Measurements from ENCODE around the gene IQSEC1. TPM values are rescaled to one million over a fixed set of nuclear protein-coding genes. Genes with fewer than 3 reads are reported as not detected.

The IQSEC1 gene
- total RNA-seq, 2 experiments from 2014 or later: 38.6 to 39.3 TPM

DNA sequence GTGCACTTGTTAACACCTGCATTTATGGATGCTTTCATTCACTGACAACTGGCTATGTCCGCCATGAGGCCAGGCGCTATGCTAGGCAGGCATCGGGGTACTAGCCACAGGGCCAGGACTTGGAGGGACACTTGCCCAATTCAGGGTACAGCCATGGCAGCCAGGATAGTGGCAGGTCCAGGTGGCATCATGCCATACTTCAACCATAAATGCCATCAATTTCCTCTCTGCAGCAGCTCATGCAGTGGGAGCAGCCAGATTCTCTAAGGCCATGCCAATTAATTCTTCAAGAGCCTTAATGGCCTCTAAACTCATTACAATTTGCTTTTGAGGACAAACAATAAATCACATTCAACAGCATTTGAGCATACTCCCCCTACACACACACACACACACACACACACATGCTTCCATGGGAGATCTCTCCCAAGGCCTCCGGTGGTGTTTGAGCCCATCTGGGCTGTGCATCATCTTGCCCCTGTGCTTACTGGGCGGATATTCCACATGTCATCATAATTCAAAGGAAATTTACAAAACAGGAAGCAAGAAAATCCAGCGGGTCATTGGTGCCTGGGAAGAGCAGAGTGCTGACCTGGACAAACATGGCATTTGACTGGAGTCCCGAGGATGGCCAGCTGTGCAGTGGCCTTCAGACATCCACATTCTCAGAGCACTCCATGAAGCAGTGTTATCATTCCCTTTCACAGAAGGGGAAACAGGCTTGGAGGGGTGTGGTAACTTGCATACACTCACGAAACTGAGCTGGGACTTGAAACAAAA lies 109.1 kb downstream of the IQSEC1 start:
- H3K27me3 Mint-ChIP-seq (ENCODE audit: low read depth): no peaks in the 10 kb centered on the region
- no peak for DNase-seq
- no peak overlapping the region for H3K4me3 Mint-ChIP-seq
- peaks cover 82% of the 10 kb centered on the region for H3K4me1 Mint-ChIP-seq (ENCODE audit: low read depth)
- H3K27ac Mint-ChIP-seq: peak overlapping the region; percentile 87
- intact Hi-C loops (cut with micrococcal nuclease): loop anchor here (1.0 to 10.0 kb wide), 5 partner anchors 15 to 299 kb away; partner anchors contain the start of gene RAF1
- CTCF ChIA-PET: interaction anchor here (1.3 to 1.4 kb wide), 2 partner anchors 9 to 20 kb away, joined by 4 read pairs; no protein-coding TSS in a partner anchor
- no peaks in the 10 kb centered on the region for H3K9me3 Mint-ChIP-seq
- H3K36me3 Mint-ChIP-seq (ENCODE audit: low read depth): peaks cover 4% of the 10 kb centered on the region

DNA sequence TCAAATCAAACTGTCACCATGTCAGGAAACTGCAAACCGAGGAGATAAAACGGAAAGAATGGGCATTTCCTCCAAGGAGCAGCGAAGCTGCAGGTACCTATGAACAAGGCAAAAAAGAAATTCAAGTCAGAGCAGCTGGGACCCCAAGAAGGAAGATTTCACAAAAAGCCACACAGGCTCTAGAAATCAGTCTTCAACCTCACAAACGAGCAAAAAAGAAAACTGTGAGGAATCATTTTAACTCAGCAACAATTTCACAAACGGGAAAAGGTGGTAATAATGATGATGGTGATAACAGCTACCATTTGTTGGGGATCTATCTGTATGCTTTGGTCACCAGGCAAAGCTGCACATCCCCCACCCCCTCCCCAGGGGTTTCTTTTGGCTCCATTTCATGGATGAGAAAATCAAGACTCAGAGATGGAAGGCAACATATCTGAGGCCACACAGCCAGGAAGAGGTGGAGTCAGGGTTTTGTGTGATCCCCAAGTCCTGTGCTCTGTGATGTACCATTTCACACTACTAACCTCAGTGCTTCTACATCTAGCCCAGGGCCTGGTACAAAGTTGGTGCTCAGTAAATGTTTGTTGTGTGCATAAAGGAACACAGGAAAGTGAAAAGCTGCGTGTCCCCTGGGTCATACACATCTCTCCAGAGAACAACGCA lies 109.9 kb downstream of the IQSEC1 start:
- Mint-ChIP-seq H3K27me3 (ENCODE audit: low read depth) (no peaks in the 10 kb centered on the region), H3K36me3 (ENCODE audit: low read depth) (peaks cover 4% of the 10 kb centered on the region), H3K27ac (peak overlapping the region; percentile 87), H3K4me1 (ENCODE audit: low read depth) (peaks cover 83% of the 10 kb centered on the region), H3K9me3 (no peaks in the 10 kb centered on the region), H3K4me3 (peak overlapping the region; percentile 1)
- peak; percentile 78 for DNase-seq
- CTCF ChIA-PET: interaction anchor here (1.1 to 1.4 kb wide), 3 partner anchors 12 to 25 kb away, joined by 3 to 4 read pairs (median 3); no protein-coding TSS in a partner anchor
- intact Hi-C loops (cut with micrococcal nuclease): loop anchor here (1.0 to 10.0 kb wide), 5 partner anchors 14 to 299 kb away; partner anchors contain the start of gene RAF1

DNA sequence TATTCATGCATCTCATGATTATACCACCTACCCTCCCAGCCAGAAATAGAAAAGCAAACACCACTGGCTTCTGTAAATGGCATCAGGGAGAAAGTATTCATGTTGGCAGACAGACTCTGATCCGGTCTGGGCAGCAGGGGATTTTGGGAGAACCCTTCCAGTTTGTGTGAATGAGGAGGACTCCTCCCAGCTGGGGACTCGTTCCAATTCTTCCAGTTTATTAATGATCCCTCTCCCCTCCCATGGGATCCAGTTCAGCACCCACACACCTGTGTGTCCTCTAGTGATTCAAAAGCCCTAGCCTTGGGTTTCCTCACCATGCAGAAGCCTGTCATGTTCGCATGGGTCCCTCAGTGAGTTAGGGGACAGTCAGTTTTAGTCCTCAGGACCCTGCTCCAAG lies 110.9 kb downstream of the IQSEC1 start:
- Mint-ChIP-seq H3K4me1 (ENCODE audit: low read depth) (peaks cover 90% of the 10 kb centered on the region), H3K36me3 (ENCODE audit: low read depth) (peaks cover 4% of the 10 kb centered on the region)
- CTCF ChIA-PET: interaction anchor here (1.1 to 1.9 kb wide), 4 partner anchors 10 to 26 kb away, joined by 3 to 5 read pairs (median 3); no protein-coding TSS in a partner anchor

GRCh38 chr3:12961697-12962036 lies 111.6 kb downstream of the IQSEC1 start:
- no peaks in the 10 kb centered on the region for H3K27me3 Mint-ChIP-seq (ENCODE audit: low read depth)
- peaks cover 91% of the 10 kb centered on the region for H3K4me1 Mint-ChIP-seq (ENCODE audit: low read depth)
- intact Hi-C loops (cut with micrococcal nuclease): loop anchor here (10.0 kb wide), 1 partner anchor 297 kb away; the partner anchor contains the start of gene RAF1
- no peaks in the 10 kb centered on the region for H3K9me3 Mint-ChIP-seq
- DNase-seq: no peak
- H3K27ac Mint-ChIP-seq: no peak overlapping the region
- H3K4me3 Mint-ChIP-seq: no peak overlapping the region
- CTCF ChIA-PET: interaction anchor here (1.1 to 3.5 kb wide), 4 partner anchors 10 to 70 kb away, joined by 3 to 14 read pairs (median 4); no protein-coding TSS in a partner anchor
- peaks cover 4% of the 10 kb centered on the region for H3K36me3 Mint-ChIP-seq (ENCODE audit: low read depth)

More for the DNA sequence above, 110.9 kb downstream of the IQSEC1 start:
- DNase-seq: no peak
- no peaks in the 10 kb centered on the region for H3K9me3 Mint-ChIP-seq
- peak overlapping the region; percentile 87 for H3K27ac Mint-ChIP-seq
- H3K4me3 Mint-ChIP-seq: no peak overlapping the region
- intact Hi-C loops (cut with micrococcal nuclease): loop anchor here (10.0 kb wide), 1 partner anchor 297 kb away; the partner anchor contains the start of gene RAF1
- no peaks in the 10 kb centered on the region for H3K27me3 Mint-ChIP-seq (ENCODE audit: low read depth)

- no peak for DNase-seq
- Mint-ChIP-seq H3K9me3 (no peaks in the 10 kb centered on the region), H3K4me1 (ENCODE audit: low read depth) (peaks cover 92% of the 10 kb centered on the region), H3K27ac (no peak overlapping the region), H3K4me3 (no peak overlapping the region), H3K27me3 (ENCODE audit: low read depth) (no peaks in the 10 kb centered on the region), H3K36me3 (ENCODE audit: low read depth) (peaks cover 4% of the 10 kb centered on the region)
- intact Hi-C loops (cut with micrococcal nuclease): loop anchor here (10.0 kb wide), 1 partner anchor 296 kb away; the partner anchor contains the start of gene RAF1
- CTCF ChIA-PET: interaction anchor here (0.8 to 3.5 kb wide), 7 partner anchors 11 to 120 kb away, joined by 3 to 14 read pairs (median 3); no protein-coding TSS in a partner anchor
Observed at GRCh38 chr3:12961007-12961696, 112.1 kb downstream of the IQSEC1 start.

DNA sequence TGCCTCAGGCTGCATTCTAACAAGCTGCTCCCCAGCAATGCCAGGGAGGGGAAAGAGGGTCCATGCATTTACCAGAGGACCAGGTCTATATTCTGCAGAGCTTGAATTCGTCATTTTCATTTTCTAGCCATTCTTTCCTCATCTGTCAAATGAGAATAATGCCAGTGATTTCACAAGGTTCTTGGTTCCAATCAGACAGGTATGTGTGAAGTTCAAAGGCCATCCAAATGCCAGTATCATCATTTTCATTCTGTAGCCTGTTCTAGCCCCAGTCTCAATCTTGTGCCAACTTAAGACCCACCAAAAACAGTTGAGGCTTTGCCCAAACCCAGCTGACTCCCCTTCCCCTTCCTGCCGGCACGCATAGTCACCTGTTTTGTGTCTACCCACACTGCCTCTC lies 112.7 kb downstream of the IQSEC1 start:
- no peaks in the 10 kb centered on the region for H3K9me3 Mint-ChIP-seq
- no peak overlapping the region for H3K27ac Mint-ChIP-seq
- H3K36me3 Mint-ChIP-seq (ENCODE audit: low read depth): peaks cover 4% of the 10 kb centered on the region
- no peak overlapping the region for H3K4me3 Mint-ChIP-seq
- no peaks in the 10 kb centered on the region for H3K27me3 Mint-ChIP-seq (ENCODE audit: low read depth)
- peaks cover 93% of the 10 kb centered on the region for H3K4me1 Mint-ChIP-seq (ENCODE audit: low read depth)
- DNase-seq: no peak
- intact Hi-C loops (cut with micrococcal nuclease): loop anchor here (10.0 kb wide), 1 partner anchor 296 kb away; the partner anchor contains the start of gene RAF1
- CTCF ChIA-PET: interaction anchor here (0.8 to 3.5 kb wide), 7 partner anchors 12 to 120 kb away, joined by 3 to 14 read pairs (median 3); no protein-coding TSS in a partner anchor

DNA sequence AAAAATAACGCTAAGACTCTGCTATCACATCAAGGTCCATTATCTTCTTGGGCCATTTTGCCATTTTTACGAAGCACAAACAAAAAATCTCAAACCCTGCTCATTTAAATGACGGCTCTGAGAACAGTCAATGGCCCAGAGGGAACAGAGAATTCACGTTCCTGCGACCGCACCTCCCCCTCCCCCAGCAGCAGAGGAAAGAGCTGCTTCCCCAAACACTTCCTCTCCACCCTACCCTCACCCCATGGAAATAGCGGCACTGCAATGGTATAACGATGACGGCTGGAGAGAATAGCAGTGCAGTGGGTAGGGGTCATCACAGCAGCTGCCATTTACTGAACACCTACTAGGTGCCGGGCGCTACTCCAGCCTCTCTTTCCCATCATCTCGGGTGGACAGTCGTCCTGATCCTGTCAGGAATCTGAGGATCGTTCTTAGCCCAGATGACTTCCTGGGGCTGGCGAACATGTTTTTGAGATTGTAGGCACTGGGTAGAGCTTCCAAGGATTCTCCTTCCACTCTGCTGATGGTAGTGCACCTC lies 113.3 kb downstream of the IQSEC1 start:
- no peak overlapping the region for H3K4me3 Mint-ChIP-seq
- no peaks in the 10 kb centered on the region for H3K9me3 Mint-ChIP-seq
- peaks cover 94% of the 10 kb centered on the region for H3K4me1 Mint-ChIP-seq (ENCODE audit: low read depth)
- CTCF ChIA-PET: interaction anchor here (1.0 to 3.5 kb wide), 5 partner anchors 22 to 52 kb away, joined by 3 to 14 read pairs (median 3); no protein-coding TSS in a partner anchor
- intact Hi-C loops (cut with micrococcal nuclease): loop anchor here (10.0 kb wide), 1 partner anchor 295 kb away; the partner anchor contains the start of gene RAF1
- no peak overlapping the region for H3K27ac Mint-ChIP-seq
- DNase-seq: no peak
- H3K36me3 Mint-ChIP-seq (ENCODE audit: low read depth): peaks cover 4% of the 10 kb centered on the region
- H3K27me3 Mint-ChIP-seq (ENCODE audit: low read depth): no peaks in the 10 kb centered on the region

- Mint-ChIP-seq H3K4me1 (ENCODE audit: low read depth) (peaks cover 94% of the 10 kb centered on the region), H3K9me3 (no peaks in the 10 kb centered on the region), H3K27me3 (ENCODE audit: low read depth) (no peaks in the 10 kb centered on the region), H3K4me3 (no peak overlapping the region), H3K27ac (no peak overlapping the region), H3K36me3 (ENCODE audit: low read depth) (peaks cover 4% of the 10 kb centered on the region)
- CTCF ChIA-PET: interaction anchor here (1.0 to 3.5 kb wide), 3 partner anchors 22 to 53 kb away, joined by 3 to 14 read pairs (median 3); no protein-coding TSS in a partner anchor
- intact Hi-C loops (cut with micrococcal nuclease): no loop called here
- DNase-seq: no peak
Observed at GRCh38 chr3:12959410-12959809, 113.8 kb downstream of the IQSEC1 start.

DNA sequence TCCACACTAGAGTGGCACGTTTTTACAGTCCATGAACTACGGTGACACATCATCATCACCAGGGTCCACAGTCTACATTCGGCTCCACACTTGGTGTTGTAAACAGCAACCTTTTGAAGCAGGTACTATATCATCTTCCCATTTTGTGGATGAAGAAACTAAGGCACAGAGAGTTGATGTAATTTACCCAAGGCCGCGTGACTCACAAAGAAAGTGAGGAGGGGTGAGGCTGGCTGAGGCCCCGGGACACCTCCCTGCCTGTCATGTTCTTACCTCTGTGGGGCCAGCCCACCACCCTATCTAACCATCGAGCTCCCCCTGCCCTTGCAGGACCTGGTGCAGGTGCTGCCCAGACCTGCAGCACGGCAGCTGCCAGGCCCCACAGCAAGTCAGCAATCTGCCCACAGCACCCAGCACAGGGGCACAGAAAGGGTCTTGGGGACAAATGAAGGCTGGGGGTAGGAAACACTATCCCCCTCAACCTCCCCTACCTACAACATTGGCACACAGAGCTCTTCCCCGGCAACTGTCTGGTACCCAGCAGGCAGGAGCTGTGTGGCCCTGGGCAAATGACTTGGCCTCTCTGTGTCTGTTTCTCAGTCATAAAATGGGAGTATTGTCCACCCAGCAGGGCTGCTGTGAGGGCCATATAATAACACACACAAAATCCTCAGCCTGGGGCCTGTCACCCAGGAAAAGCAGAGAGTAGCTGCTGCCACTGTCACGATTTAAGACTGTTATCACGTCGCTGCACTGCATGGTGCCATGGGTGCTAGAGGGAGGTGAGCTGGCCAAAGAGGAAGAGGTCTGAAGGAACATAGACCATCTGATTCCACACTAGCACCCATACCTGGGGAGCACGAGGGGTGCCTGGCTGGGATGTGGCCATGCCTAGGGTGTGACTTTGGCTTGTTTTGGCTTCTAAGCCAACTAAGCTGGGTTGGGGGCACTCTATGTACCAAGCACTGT lies 115.1 kb downstream of the IQSEC1 start:
- DNase-seq: no peak
- H3K4me3 Mint-ChIP-seq: no peak overlapping the region
- H3K27ac Mint-ChIP-seq: no peak overlapping the region
- H3K4me1 Mint-ChIP-seq (ENCODE audit: low read depth): peaks cover 85% of the 10 kb centered on the region
- H3K36me3 Mint-ChIP-seq (ENCODE audit: low read depth): peaks cover 4% of the 10 kb centered on the region
- CTCF ChIA-PET: interaction anchor here (1.2 to 3.5 kb wide), 2 partner anchors 26 to 37 kb away, joined by 3 to 14 read pairs; no protein-coding TSS in a partner anchor
- no peaks in the 10 kb centered on the region for H3K9me3 Mint-ChIP-seq
- intact Hi-C loops (cut with micrococcal nuclease): no loop called here
- no peaks in the 10 kb centered on the region for H3K27me3 Mint-ChIP-seq (ENCODE audit: low read depth)

DNA sequence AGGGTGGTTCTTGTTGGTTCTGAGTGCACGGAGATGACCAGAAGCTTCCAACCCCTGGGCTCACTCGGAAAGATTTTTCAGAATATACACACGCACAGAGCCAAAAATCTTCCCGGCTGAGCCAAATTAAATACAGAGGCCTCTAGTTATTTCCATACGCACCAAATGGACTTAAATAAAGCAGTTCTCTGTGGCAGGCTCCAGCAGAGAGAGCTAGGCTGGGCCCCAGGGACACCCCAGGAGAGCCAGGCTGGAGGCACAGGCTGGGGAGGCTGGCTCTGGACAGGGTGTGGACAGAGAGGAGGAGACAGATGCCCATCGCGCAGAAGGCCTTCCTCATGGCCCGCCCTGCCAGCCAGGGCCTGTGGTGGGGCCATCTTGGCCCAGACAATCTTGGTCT lies 115.9 kb downstream of the IQSEC1 start:
- Mint-ChIP-seq H3K27me3 (ENCODE audit: low read depth) (no peaks in the 10 kb centered on the region), H3K4me1 (ENCODE audit: low read depth) (peaks cover 81% of the 10 kb centered on the region), H3K9me3 (no peaks in the 10 kb centered on the region), H3K4me3 (no peak overlapping the region), H3K36me3 (ENCODE audit: low read depth) (peaks cover 4% of the 10 kb centered on the region), H3K27ac (no peak overlapping the region)
- DNase-seq: no peak
- intact Hi-C loops (cut with micrococcal nuclease): no loop called here
- CTCF ChIA-PET: interaction anchor here (1.2 kb wide), 1 partner anchor 38 kb away, joined by 3 read pairs; no protein-coding TSS in a partner anchor

Measured in activated naive CD4-positive, alpha-beta T cell treated with anti-CD3 and anti-CD28 coated beads for 36 hours (primary cell).